ENCODE data around the gene FAM241A. TPM values are rescaled to one million over a fixed set of nuclear protein-coding genes. Genes with fewer than 3 reads are reported as not detected.

FAM241A gene
- total RNA-seq, 1 donor from 2014 or later = 0.70 TPM

- H3K4me3 Mint-ChIP-seq = no peak overlapping the region
- H3K9me3 Mint-ChIP-seq = no peaks in the 10 kb centered on the region
- DNase-seq (ENCODE audit: extremely low spot score, unreplicated experiment) = no peak
- H3K27ac Mint-ChIP-seq = no peak overlapping the region
- no peaks in the 10 kb centered on the region for H3K4me1 Mint-ChIP-seq (ENCODE audit: unreplicated experiment)
- H3K27me3 Mint-ChIP-seq = peaks cover 7% of the 10 kb centered on the region
- TF ChIP-seq CTCF (conservative IDR thresholded peaks at IDR 0.05) = no peak
- H3K36me3 Mint-ChIP-seq = no peaks in the 10 kb centered on the region
These were observed 18.1 kb upstream of the FAM241A start for GRCh38 chr4:112127048-112127637.

- Mint-ChIP-seq H3K27ac (no peak overlapping the region), H3K9me3 (no peaks in the 10 kb centered on the region)
These were observed 17.5 kb upstream of the FAM241A start for GRCh38 chr4:112127803-112128202.

GRCh38 chr4:112128452-112128851, 16.8 kb upstream of the FAM241A start:
- H3K36me3 Mint-ChIP-seq = no peaks in the 10 kb centered on the region
- H3K4me1 Mint-ChIP-seq (ENCODE audit: unreplicated experiment) = no peaks in the 10 kb centered on the region
- no peak overlapping the region for H3K27ac Mint-ChIP-seq

More at GRCh38 chr4:112127803-112128202, 17.5 kb upstream of the FAM241A start:
- DNase-seq (ENCODE audit: extremely low spot score, unreplicated experiment) = no peak
- no peak for TF ChIP-seq CTCF (conservative IDR thresholded peaks at IDR 0.05)
- no peaks in the 10 kb centered on the region for H3K36me3 Mint-ChIP-seq
- no peak overlapping the region for H3K4me3 Mint-ChIP-seq
- no peaks in the 10 kb centered on the region for H3K4me1 Mint-ChIP-seq (ENCODE audit: unreplicated experiment)
- peaks cover 7% of the 10 kb centered on the region for H3K27me3 Mint-ChIP-seq

GRCh38 chr4:112130906-112131305, 14.3 kb upstream of the FAM241A start:
- DNase-seq (ENCODE audit: extremely low spot score, unreplicated experiment) = no peak
- Mint-ChIP-seq H3K36me3 (no peaks in the 10 kb centered on the region), H3K4me3 (no peak overlapping the region), H3K27me3 (peaks cover 10% of the 10 kb centered on the region), H3K27ac (no peak overlapping the region), H3K9me3 (no peaks in the 10 kb centered on the region), H3K4me1 (ENCODE audit: unreplicated experiment) (no peaks in the 10 kb centered on the region)
- no peak for TF ChIP-seq CTCF (conservative IDR thresholded peaks at IDR 0.05)

More at GRCh38 chr4:112128452-112128851, 16.8 kb upstream of the FAM241A start:
- DNase-seq (ENCODE audit: extremely low spot score, unreplicated experiment) = no peak
- TF ChIP-seq CTCF (conservative IDR thresholded peaks at IDR 0.05) = no peak
- H3K4me3 Mint-ChIP-seq = no peak overlapping the region
- H3K27me3 Mint-ChIP-seq = peaks cover 7% of the 10 kb centered on the region
- no peaks in the 10 kb centered on the region for H3K9me3 Mint-ChIP-seq

GRCh38 chr4:112136551-112136950, 8.7 kb upstream of the FAM241A start:
- TF ChIP-seq CTCF (conservative IDR thresholded peaks at IDR 0.05) = no peak
- H3K4me1 Mint-ChIP-seq (ENCODE audit: unreplicated experiment) = peaks cover 8% of the 10 kb centered on the region

More at GRCh38 chr4:112136551-112136950, 8.7 kb upstream of the FAM241A start:
- H3K36me3 Mint-ChIP-seq = no peaks in the 10 kb centered on the region
- no peak for DNase-seq (ENCODE audit: extremely low spot score, unreplicated experiment)
- H3K27ac Mint-ChIP-seq = no peak overlapping the region
- H3K27me3 Mint-ChIP-seq = peaks cover 3% of the 10 kb centered on the region
- no peak overlapping the region for H3K4me3 Mint-ChIP-seq
- H3K9me3 Mint-ChIP-seq = no peaks in the 10 kb centered on the region

Data from type B pancreatic cell (in vitro differentiated cells).